Renal cortical epithelial cell (primary cell): ENCODE results near the gene MAD1L1. TPM values are rescaled to one million over a fixed set of nuclear protein-coding genes. Genes with fewer than 3 reads are reported as not detected.
A peak's percentile ranks its signal among the peaks of the same experiment; 100 is the strongest.

Experiments used
- DNase-seq: peaks from one replicate; pipeline ENCODE4 v3.0.0-alpha.2; 2011; ENCODE audit warnings: low read depth
- total RNA-seq: library from RNA; depleted of rRNA; stranded (reverse); fragments of >200 nt; gene quantifications from 2 replicates; pipeline ENCODE4 v1.2.3, GENCODE V29; 2014

MAD1L1 gene
- total RNA-seq, 1 donor from 2014 or later, result 33.5 TPM

- no peak for DNase-seq
Observed at GRCh38 chr7:2118056-2118455, 114.7 kb downstream of the MAD1L1 start.

- DNase-seq, result no peak
Observed at GRCh38 chr7:2117646-2118045, 115.1 kb downstream of the MAD1L1 start.

- no peak for DNase-seq
Observed at GRCh38 chr7:2116989-2117591, 115.7 kb downstream of the MAD1L1 start.

- DNase-seq, result no peak
Observed at GRCh38 chr7:2116448-2116810, 116.3 kb downstream of the MAD1L1 start.

DNA sequence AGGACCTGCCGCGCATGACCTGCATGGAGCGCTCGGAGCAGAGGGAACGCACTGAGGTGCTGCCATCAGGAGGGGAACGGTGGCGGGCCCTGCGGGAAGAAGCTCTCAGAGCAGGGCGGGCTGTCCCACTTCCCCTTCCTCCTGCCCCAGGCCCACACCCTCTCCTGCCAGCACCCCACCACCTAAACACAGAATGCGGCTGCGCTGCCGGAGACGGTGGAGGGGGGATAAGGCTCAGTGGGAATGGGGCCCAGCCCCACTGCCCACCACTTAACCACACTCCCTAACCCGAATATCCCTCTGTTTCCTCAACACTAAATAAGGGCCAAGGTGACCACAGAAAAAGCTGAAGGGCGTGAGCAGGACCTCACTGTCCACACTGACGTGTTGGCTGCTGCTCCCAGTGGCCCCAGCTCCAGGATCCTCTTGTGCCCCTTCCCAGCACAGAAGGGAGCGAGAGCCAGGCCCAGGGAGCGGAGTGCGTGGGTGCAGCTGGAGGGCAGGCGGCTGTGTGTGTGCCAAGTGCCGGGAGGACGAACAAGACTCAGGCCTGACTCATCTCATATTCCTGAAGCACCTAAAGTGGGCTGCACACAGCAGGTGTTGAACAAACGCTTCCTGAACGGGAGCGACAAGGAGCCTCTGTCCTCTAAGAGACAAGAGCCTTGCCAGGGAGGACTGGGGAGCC, 116.8 kb downstream of the MAD1L1 start:
- DNase-seq, result peak; percentile 46

- DNase-seq, result no peak
Observed at GRCh38 chr7:2114926-2115759, 117.6 kb downstream of the MAD1L1 start.

DNA sequence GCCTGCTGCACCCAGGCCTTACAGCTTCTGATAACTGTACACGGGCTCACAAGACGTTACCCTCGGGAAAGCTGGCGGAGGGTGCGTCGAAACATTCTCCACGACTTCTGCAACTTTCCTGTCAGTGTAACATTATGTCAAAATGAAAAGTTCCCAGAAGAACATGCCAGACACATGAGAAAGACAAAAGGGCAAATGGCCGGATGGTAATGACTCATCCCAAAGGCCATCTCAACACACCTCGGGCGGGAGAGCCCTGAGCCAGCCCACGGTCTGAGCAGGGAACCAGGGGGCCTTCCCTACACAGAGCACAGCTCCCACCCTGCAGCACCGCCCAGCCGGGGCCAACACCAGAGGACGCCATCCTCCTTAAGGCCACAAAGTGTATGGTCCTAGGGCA, 118.7 kb downstream of the MAD1L1 start:
- DNase-seq, result peak; percentile 9

DNA sequence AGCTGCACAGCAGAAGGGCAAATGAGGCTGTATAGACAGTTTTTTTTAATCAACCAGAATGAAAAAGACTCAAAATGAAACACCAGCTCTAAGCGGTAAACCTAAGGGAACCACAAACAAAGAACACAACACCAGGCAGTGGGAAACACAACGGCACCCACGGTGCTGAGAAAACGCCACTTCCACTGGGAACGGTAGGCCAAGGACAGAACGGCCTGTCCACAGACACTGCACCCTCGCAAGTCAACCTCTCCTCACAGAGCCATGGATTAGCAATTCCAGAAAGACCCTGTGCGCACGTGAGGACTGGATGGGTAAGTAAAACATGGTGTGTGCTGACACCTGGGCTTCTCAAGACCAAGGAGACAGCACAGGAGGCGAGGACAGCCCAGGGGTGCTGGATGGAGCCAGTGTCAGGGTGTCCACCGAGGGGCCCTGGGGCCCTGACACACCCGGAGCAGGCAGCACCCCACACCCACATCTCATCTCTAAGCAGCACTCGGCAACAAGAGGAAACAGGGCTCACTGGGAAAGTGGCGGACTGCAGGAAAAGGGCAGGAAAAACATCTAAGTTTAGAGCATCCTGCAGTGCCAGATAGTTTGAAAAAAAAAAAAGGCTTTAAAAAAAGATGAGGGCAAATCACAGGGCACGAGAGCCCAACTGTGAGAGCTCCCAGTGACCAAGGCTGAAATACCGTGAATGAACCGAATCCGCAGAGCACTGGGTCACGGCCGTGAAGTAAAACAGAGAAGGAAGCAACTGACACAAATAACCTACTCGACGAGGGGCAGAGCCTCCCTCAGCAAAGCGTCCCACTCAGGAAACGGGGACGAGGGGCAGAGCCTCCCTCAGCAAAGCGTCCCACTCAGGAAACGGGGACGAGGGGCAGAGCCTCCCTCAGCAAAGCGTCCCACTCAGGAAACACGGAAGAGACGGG, 120.2 kb downstream of the MAD1L1 start:
- DNase-seq, result no peak

DNA sequence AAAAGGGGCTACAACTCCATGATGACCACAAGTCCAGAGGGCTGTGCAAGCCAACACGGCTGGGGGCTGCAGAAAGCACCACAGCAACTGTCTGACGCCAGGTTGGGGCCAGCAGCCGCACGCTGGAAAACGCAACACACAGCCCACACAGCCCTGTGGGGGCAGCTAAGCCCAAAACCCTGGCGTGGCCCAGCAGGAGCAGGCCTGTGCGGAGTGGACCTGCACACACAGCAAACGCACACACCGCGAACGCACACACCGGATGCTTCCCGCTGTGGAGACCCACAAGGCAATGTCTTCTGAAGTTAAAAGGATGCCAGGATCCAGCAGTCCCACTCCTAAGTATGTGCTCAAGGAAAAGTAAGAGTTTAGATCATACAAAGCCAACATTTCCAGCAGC, 121.2 kb downstream of the MAD1L1 start:
- DNase-seq, result no peak

- peak; percentile 18 for DNase-seq
Observed at GRCh38 chr7:2110610-2111396, 121.9 kb downstream of the MAD1L1 start.

- DNase-seq, result peak; percentile 94
Observed at GRCh38 chr7:2109936-2110609, 122.7 kb downstream of the MAD1L1 start.

DNA sequence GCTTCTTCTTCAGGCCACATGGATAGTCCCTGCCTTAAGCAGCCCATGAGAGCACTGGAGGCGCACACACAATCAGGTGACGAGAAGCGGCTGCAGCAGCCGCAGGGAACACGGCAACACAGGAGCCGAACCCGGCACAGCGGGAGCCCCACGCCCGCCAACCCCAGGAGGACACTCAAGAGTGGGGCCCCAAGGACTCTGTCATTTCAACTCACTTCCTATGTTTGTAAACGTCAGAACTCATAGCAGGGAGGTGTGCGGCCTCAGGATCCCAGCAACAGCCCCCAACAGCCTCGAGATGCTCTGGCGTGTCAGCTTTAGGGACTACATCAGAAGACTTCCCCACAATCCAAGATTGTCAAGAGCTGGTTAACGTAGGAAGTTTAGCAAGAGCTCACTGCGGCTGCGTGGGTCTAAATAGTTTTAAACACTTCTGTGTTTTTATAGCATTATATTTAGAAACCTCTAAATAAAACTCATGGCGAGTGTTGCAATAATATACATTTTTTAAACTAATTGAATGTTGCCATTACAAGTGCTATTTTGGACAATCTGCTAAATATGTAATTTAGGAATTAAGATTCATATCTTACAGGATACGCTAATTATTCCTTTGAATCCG, 123.4 kb downstream of the MAD1L1 start:
- DNase-seq, result no peak

DNA sequence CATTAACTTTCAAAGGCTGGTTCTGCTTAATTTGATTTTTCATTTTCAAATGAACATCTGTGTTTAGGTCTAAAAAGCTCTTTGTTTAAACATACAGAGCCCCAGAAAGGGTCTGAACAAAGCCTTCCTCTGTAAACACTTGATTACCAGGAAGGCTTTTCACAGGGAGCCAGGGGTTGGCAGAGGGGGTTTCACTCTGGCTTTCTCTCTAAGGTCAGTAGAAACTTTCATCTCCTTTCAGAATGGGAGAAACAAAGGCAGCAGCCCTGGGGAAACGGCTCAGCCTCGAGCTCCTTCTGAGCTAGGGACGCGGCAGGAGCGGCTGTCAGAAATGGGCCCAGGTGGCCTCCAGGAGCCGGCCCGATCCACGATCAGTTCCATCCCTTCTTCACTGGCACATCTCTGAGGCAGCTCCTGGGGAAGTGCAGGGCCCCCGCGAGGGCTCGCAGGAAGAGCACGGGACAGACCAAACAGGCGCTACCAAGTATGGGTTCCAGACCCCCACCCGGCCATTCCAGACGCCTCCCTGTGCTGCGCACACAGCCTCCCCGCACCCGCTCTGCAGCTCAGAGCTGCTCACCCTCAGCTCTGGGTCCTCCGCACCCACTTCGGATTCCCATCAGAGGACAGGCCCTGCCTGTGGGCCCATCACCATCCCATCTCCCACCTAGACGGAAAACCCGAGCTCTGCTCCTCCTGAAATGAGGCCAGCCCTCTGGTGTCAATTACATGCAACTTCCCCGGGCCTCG, 124.1 kb downstream of the MAD1L1 start:
- no peak for DNase-seq

GRCh38 chr7:2108071-2108455, 124.7 kb downstream of the MAD1L1 start:
- no peak for DNase-seq

DNA sequence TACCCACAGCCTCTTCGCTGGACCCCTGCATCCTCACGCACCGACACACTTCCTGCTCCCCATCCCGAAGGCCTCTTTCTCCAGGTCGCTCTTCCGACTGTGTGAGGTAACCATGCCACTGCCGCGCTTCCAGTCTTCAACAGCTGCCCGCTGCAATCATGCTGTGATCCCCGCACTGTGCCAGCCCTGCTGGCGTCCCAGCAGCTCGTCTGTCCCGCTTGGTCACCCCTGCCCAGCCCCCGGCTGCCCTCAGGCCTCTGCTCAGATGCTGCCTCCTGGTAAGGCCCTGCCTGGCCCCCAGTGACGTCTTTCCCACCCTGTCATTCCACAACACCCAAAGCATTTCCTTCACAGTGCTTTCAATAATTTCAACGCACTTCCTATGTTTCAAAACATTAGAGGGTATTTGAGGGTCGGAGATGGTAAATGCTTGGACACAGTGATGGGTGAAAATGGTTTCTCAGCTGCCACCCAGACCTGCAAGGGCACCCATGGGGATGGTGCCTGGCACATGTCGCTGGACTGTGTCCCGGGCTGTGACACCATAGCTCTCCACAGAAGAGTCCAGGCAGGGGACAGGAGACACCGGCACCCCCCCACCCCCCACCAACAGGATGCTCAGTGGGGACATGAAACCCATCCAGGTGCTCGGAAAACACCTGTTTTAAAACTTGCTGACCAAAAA, 125.2 kb downstream of the MAD1L1 start:
- DNase-seq, result no peak

- DNase-seq, result no peak
Observed at GRCh38 chr7:2106924-2107323, 125.8 kb downstream of the MAD1L1 start.

DNA sequence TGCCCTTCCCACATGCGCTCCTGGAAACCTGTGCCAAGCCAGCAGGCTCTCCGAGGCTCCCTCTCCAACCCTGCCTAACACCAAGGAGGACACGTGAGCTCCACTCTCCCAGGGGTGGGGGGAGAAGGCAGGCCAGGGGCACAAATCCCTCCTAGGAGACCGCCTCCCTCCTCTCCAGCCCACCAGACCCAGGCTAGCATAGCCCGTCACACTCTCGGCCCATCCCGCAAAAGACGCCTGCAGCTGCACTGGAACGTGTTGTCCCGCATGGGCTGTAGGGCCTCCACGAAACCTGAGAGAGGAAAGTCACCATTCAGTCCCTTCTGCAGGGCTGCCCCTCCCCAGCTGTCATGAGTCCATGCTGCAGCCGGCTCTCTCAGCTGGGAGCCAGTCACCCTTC, 126.3 kb downstream of the MAD1L1 start:
- DNase-seq, result no peak

DNA sequence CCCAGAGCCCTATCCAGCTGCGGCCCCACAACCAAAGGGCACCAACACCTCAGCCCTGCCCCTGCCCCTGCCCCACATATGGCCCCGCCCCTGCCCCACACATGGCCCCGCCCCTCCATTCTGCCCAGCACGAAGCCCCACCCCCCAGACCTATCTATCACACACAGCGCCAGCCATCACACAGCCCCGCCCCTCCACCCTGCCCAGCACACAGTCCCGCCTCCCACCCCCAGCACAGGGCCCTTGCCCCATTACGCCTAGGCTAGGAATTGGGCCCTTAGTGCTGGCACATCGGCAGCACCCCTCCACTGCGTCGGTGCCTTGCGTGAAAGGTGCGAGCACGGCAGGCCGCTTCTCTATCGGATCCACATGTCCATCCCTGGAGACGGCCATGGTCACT, 126.8 kb downstream of the MAD1L1 start:
- DNase-seq, result no peak

DNA sequence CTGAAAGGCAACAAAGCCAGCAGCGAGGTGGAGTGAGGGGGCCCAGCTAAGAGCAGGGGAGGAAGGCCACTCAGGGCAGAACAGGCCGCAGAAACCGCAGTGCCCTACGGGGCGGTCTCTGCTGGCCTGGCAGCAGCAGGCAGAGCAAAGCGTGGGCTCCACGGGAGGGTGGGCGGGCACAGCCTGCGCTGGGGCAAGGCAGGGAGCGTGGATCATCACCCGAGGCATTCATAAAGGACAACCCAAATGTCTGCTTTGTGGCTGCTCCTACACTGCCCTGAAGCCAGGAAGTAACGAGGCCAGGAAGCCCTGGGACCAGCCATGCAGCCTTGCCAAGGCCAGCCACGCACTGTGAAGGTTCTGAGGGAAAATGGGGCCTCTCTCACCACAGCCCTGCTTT, 127.5 kb downstream of the MAD1L1 start:
- DNase-seq, result no peak
